Activated CD4-positive, alpha-beta T cell treated with anti-CD3 and anti-CD28 coated beads for 48 hours (primary cell): Measurements from ENCODE around the gene C16orf78.

Experiments
- DNase-seq: peaks from one replicate; pipeline ENCODE4 v3.0.0-alpha.2; 2020

Gene C16orf78

GRCh38 chr16:49373504-49373903 is at the start of gene C16orf78:
TSS of gene C16orf78 (plus strand) at chr16:49373804. CDS start at chr16:49373940, 136 bp downstream.
- DNase-seq, result no peak

- DNase-seq, result no peak
These were observed 48.9 kb upstream of the C16orf78 start for GRCh38 chr16:49324703-49325102.

GRCh38 chr16:49327466-49327865 is 46.1 kb upstream of the C16orf78 start:
- DNase-seq, result no peak

GRCh38 chr16:49328325-49328724 is 45.3 kb upstream of the C16orf78 start:
- DNase-seq, result no peak

- no peak for DNase-seq
These were observed 42.9 kb upstream of the C16orf78 start for GRCh38 chr16:49330562-49331201.

- DNase-seq, result no peak
These were observed 40.9 kb upstream of the C16orf78 start for GRCh38 chr16:49332589-49333258.

GRCh38 chr16:49333259-49333597 is 40.4 kb upstream of the C16orf78 start:
- no peak for DNase-seq

- DNase-seq, result no peak
These were observed 37.8 kb upstream of the C16orf78 start for GRCh38 chr16:49335828-49336227.

- DNase-seq, result no peak
These were observed 37.0 kb upstream of the C16orf78 start for GRCh38 chr16:49336581-49336980.

- no peak for DNase-seq
These were observed 35.7 kb upstream of the C16orf78 start for GRCh38 chr16:49337814-49338350.

- no peak for DNase-seq
These were observed 34.9 kb upstream of the C16orf78 start for GRCh38 chr16:49338611-49339265.

GRCh38 chr16:49340466-49340865 is 33.1 kb upstream of the C16orf78 start:
- no peak for DNase-seq

- DNase-seq, result no peak
These were observed 31.9 kb upstream of the C16orf78 start for GRCh38 chr16:49341706-49342105.

- DNase-seq, result no peak
These were observed 31.0 kb upstream of the C16orf78 start for GRCh38 chr16:49342336-49343265.

- DNase-seq, result no peak
These were observed 30.3 kb upstream of the C16orf78 start for GRCh38 chr16:49343291-49343690.

GRCh38 chr16:49344401-49344800 is 29.2 kb upstream of the C16orf78 start:
- DNase-seq, result no peak

- peak; percentile 24 for DNase-seq
These were observed 27.8 kb upstream of the C16orf78 start for GRCh38 chr16:49345829-49346228.

GRCh38 chr16:49346459-49346858 is 27.1 kb upstream of the C16orf78 start:
- DNase-seq, result no peak

- DNase-seq, result no peak
These were observed 26.1 kb upstream of the C16orf78 start for GRCh38 chr16:49347476-49347875.

GRCh38 chr16:49348408-49349176 is 25.0 kb upstream of the C16orf78 start:
- DNase-seq, result no peak

- DNase-seq, result no peak
These were observed 24.0 kb upstream of the C16orf78 start for GRCh38 chr16:49349446-49350168.
